HG03280 (cell line): ENCODE results near the gene TBRG4.

Experiments used
- ATAC-seq: cut with Tn5 transposase; IDR thresholded peaks from one replicate; pipeline ENCODE4 v1.9.1; 2021; ENCODE audit warnings: mild to moderate bottlenecking, moderate library complexity; ENCODE audit not compliant: unreplicated experiment

TBRG4 gene

GRCh38 chr7:45060295-45060694 is 51.2 kb downstream of the TBRG4 start:
- ATAC-seq: no peak

- ATAC-seq: no peak
Observed at GRCh38 chr7:45057878-45058277, 53.6 kb downstream of the TBRG4 start.

- no peak for ATAC-seq
Observed at GRCh38 chr7:45055594-45056219, 55.8 kb downstream of the TBRG4 start.

- ATAC-seq: no peak
Observed at GRCh38 chr7:45055016-45055415, 56.5 kb downstream of the TBRG4 start.

GRCh38 chr7:45054442-45054841 is 57.1 kb downstream of the TBRG4 start:
- no peak for ATAC-seq

GRCh38 chr7:45053941-45054340 is 57.6 kb downstream of the TBRG4 start:
- no peak for ATAC-seq

- no peak for ATAC-seq
Observed at GRCh38 chr7:45053401-45053800, 58.1 kb downstream of the TBRG4 start.

- no peak for ATAC-seq
Observed at GRCh38 chr7:45052011-45052410, 59.5 kb downstream of the TBRG4 start.

GRCh38 chr7:45050198-45050597 is 61.3 kb downstream of the TBRG4 start:
- ATAC-seq: no peak
